NCI-H1417 (cell line): ENCODE results near the gene ASTN2.

Experiments used
- DNase-seq, 3 experiments: peaks; one replicate each; lab custom pipeline; 2025; lab: John Stamatoyannopoulos, UW

ASTN2 gene

GRCh38 chr9:117245175-117245829 is 169.6 kb downstream of the ASTN2 start:
- DNase-seq, result peak in 1 of 3 experiments; percentile 14

GRCh38 chr9:117242082-117242481 is 172.8 kb downstream of the ASTN2 start:
- DNase-seq, result no peak

GRCh38 chr9:117239428-117239827 is 175.4 kb downstream of the ASTN2 start:
- DNase-seq, result no peak

GRCh38 chr9:117234103-117234502 is 180.8 kb downstream of the ASTN2 start:
- DNase-seq, result no peak

DNA sequence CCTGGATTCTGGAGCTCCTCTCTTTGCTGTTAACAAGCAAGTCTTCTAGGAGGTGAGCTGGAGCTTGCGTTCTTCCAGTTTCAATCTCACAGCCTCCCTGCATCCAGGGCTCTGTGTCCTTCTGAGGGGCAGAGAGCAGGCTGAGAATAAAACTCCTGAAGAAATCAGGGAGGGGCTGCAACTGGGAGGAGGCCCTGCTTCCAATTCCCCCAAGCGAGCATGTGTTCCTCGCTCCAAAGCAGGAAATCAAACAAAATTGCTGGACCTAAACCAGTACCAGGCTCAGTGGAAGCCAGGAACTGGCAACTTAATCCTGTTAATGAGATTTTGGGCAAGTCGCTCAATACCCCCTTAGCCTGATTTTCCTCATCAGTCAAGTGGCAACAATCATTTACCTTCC is 181.8 kb downstream of the ASTN2 start:
- peak in 1 of 3 experiments; percentile 10 for DNase-seq

DNA sequence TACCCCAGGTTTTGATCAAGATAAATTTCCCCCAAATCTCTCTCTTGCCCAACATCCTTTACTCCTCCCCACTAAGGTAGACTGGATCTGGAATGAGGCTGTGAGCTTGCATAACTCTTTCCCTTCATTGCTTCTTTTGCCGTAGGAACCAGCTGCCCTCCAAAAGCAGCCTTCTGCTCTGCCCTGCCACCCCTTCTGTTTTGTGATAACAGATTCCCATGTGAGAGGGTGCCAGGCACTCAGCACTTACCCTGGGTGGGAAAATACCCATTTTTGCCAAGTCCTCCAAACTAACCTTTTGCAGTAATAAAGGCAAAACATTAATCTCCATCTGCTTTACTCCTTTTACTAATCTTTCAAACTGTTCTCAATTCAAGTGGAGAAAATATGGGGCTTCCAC is 182.6 kb downstream of the ASTN2 start:
- no peak for DNase-seq

GRCh38 chr9:117231012-117231411 is 183.8 kb downstream of the ASTN2 start:
- DNase-seq, result no peak

DNA sequence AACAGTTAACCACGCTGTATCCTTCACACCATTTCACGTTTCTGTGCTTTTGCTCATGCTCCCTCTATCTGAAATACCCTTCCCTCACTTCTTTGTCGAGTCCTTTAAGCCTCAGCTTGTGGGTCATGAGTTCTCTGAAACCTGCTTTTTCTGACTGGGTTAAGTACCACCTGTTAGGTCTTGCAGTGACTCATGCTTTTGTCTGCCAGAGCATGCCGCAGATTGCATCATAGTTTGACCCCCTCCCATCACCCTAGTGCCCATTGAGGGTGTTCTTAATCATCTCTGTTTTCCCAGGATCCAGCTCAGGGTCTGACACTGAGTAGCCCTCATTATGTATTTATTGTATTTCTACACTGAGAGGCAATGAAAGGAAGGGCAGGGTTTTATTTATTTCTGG is 190.2 kb downstream of the ASTN2 start:
- DNase-seq, result peak; percentile 13 to 95 (median 83)

GRCh38 chr9:117218951-117219350 is 195.9 kb downstream of the ASTN2 start:
- no peak for DNase-seq

DNA sequence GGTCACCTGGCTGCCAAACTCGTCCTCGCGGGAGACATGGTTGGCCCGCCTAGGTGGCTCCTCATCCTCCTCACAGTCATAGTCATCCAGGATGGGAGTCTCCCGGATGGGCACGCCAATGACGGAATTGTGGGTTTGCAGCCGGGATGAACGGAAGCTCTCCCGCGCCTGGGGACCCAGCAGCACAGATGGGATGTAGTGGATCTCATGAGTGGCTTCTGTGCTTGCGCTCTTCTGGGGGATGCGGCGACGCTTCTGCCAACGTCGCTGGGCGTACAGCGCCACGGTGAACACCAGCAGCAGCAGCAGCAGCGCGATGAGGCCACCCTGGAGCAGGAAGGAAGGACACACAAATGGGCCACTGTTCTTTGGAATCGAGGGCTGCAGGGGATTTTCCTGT is 200.4 kb downstream of the ASTN2 start:
- no peak for DNase-seq

DNA sequence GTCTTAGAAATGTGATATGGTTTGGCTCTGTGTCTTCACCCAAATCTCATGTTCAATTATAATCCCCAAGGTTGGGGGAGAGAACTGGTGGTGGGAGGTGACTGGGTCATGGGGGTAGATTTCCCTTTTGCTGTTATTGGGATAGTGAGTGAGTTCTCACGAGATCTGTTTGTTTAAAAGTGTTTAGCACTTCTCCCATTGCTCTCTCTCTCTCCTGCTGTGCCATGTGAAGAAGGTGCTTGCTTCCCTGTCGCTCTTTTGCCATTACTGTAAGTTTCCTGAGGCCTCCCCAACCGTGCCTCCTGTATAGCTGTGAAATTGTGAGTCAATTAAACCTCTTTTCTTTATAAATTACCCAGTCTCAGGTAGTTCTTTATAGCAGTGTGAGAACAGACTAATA is 203.6 kb downstream of the ASTN2 start:
- DNase-seq, result no peak

DNA sequence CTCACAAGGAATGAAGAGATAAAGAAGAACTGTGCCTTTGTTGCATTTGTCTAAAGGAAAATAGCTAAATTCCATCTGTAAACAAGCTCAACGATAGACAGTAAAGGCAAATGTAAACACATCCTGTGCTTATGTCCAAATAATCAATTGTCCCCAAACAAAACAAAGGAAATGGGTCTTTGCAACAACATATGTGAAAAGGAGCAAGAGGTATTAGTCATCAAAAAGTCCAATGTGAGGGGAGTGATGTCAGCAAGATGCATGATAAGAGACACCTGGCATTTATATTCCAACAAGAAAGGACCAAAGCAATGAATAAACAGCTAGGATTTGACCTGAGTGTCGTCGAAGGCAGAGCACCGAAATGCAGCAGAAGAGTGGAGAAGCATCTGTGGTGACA is 209.1 kb downstream of the ASTN2 start:
- DNase-seq, result no peak

DNA sequence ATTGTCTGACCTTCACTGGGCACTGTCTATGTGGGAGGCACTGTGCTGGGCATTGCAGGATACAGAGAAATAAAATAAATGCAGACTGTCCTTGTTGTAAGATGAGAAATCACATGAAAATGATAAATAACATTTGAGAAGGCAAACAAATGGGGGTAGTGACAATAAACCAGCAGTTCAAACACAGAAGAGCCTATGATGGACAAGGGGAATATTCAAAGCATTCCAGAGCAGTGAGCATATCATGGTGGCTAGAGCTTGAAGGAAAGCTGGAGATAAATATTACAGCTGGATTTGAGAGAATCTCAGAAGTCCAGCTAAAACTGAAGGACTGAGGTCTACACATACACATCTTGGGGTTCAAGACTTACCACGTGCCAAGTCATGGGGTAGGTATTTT is 209.9 kb downstream of the ASTN2 start:
- DNase-seq, result no peak

DNA sequence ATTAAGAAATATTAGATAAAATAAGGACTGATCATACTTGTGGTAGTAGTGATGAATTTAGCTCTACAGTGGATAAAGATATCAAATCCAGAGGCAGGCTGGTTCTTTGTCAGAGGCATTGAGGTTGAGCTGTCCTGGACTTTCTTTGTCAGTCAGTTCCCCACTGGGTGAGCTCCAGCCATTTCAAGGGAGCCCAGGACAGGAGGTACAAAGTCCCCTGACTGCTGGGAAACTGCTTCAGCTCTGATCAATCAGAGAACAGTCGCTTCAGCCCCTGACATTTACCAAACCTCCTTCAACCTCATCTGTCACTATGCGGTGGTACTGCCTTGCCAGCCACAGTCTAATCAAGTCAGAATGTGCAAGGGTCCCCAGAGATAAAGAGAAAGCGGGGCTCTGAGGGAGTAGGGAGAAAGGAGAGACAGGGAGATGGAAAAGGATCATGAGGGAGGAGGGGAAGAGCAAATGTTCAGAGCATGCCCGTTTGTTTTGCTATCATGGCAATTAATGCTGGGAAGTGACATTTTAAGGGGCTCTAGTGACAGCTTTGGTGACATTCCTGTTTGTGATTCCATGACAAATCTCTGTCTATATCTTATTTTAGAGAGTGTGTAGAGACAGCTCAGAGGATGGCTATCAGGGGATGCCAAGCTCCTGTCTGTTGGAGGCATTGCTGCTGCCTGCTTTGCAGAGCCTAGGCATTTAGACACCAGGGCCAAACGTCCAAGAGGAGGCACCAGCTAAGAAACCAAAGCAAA is 223.2 kb downstream of the ASTN2 start:
- DNase-seq, result no peak

DNA sequence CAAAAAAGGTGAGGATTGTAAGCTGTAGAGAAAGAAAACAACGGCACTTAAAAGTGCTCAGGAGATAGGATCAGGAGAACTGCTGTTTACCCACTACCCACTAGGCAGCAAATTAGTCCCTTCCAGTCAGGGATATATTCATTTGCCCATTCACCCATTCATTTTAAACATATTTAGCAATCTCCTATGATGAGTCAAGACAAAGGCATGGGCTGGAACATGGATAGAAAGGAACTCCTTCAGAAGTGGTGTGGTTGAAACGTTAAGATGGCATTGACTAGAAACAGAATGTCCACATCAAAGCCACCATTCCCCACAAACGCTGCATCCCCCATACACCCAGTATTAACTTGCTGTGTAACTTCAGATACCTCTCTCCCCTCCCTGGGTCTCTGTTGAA is 225.7 kb downstream of the ASTN2 start:
- DNase-seq, result no peak

DNA sequence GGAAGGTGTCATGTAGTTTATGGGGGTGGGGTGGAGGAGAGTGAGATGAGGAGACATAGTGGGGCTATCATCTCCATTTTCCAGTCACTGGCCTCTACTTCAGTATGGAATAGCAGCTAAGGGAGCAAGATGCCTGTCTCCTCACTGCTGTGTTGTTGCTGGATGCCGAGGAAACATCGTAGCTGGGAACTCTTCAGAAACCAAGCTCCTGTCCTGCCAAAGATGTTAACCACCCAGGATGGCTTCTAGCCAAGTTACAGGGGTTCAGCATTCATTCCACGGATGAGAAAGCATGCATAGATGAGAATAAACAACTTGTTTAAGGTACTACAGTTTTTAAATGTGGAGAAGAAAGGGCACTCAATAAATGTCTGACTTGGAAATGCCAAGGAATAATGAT is 226.5 kb downstream of the ASTN2 start:
- DNase-seq, result no peak

- DNase-seq, result no peak
These were observed 227.4 kb downstream of the ASTN2 start for GRCh38 chr9:117187498-117187897.

GRCh38 chr9:117184173-117184572 is 230.7 kb downstream of the ASTN2 start:
- DNase-seq, result peak in 2 of 3 experiments; percentile 23 to 53

GRCh38 chr9:117182046-117182445 is 232.8 kb downstream of the ASTN2 start:
- no peak for DNase-seq

DNA sequence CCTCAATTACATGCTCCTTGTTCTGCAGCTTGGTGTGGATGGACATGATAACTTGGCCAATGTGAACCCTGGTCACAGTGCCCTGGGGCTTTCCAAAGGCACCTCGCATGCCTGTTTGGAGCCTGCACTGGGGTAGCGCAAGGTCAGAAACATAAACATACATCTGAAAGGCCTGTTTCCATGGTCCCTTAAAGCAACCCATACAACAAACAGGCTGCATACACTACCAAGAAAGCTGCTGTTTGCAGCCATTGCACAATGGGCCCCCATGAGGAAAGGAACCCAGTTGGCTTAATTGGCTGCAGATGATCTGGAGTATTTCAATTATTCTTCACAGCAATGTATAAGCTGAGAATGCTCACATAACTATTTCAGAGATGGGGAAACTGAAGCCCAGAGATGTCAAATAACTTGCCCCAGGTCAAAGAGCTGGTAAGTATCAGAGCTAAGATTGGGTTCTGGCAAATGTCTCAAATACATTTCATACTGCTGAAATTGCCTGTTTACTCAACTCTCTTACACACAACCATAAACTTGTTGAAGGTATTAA is 233.9 kb downstream of the ASTN2 start:
- DNase-seq, result no peak

GRCh38 chr9:117178596-117179375 is 236.1 kb downstream of the ASTN2 start:
- peak in 2 of 3 experiments; percentile 79 to 90 for DNase-seq

DNA sequence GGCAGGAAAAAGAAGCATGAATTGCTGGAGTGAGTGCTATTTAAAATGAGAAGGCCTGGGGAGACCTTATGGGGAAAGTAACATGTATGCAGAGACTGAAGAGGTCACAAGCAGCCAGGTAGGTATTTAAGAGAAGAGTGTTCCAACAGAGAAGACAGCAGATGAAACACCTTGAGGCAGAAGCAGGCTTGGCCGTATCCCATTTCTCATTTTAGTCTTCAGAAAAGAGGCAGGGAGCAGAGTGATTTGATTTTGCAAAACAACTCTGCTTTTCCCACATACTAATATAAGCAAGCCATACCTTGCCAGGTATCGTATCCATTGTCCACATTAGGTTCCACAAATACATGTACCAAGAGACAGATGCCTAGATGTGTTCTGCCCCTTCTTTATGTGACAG is 244.3 kb downstream of the ASTN2 start:
- no peak for DNase-seq
